Dermis microvascular lymphatic vessel endothelial cell (primary cell): ENCODE data around the gene PGLYRP1. TPM values are rescaled to one million over a fixed set of nuclear protein-coding genes. Genes with fewer than 3 reads are reported as not detected.
A peak's percentile ranks its signal among the peaks of the same experiment; 100 is the strongest.

Experiments
- DNase-seq, 2 donors: peaks; one replicate each; pipeline versions ENCODE4 v3.0.0 to v3.0.0-alpha.2; 2010; ENCODE audit warnings: low read depth in 2 of 2
- total RNA-seq: library from RNA; depleted of rRNA; stranded (reverse); fragments of >200 nt; gene quantifications from 2 replicates; pipeline ENCODE4 v1.2.1, GENCODE V29; 2014

Gene PGLYRP1
- not detected in 2 replicates for total RNA-seq

GRCh38 chr19:46022431-46023310 lies at the start of gene PGLYRP1:
TSS of gene PGLYRP1 (minus strand) at chr19:46023053. CDS start at chr19:46023021, 32 bp downstream.
- no peak for DNase-seq

- DNase-seq: peak in 1 of 2 donors; percentile 72
Measured at GRCh38 chr19:46069806-46070341, 47.0 kb upstream of the PGLYRP1 start.

- DNase-seq: peak in 1 of 2 donors; percentile 48
Measured at GRCh38 chr19:46068345-46069258, 45.7 kb upstream of the PGLYRP1 start.

DNA sequence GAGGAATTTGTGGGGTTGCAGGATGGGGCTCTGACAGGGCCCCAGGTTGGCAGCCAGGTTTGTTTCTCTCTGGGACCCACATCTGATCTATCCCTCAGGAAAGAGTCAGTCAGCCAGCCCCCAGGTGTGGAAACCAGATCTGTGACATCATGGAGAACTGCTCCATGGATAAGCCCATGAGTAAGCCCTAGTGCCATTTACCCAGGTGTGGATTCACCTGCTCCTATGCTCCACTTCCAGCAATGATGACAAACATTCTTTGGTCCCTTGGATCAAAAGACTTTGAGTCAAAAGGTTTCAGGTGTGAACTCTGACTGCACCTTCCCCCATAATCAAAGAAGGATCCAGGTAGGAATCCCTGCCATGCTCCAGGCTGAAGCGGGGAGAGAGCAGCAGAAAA lies 44.8 kb upstream of the PGLYRP1 start:
- no peak for DNase-seq

GRCh38 chr19:46066471-46066870 lies 43.6 kb upstream of the PGLYRP1 start:
- DNase-seq: no peak

GRCh38 chr19:46065486-46066071 lies 42.7 kb upstream of the PGLYRP1 start:
- DNase-seq: no peak

- no peak for DNase-seq
Measured at GRCh38 chr19:46063201-46063600, 40.3 kb upstream of the PGLYRP1 start.

- no peak for DNase-seq
Measured at GRCh38 chr19:46060012-46060411, 37.2 kb upstream of the PGLYRP1 start.

DNA sequence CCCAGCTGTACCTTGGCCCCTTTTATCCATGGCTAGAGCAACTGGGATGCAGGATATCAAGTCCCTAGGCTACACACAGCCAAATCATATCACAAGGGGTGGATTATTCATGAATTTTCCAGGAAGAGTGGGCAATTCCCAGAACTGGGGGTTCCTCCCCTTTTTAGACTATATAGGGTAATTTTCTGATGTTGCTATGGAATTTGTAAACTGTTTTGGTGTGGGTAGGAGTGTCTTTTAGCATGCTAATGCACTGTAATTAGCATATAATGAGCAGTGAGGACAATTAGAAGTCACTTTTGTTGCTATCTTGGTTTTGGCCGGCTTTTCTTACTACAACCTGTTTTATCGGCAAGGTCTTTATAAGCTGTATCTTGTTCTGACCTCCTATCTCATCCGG lies 35.9 kb upstream of the PGLYRP1 start:
- DNase-seq: no peak

- DNase-seq: peak; percentile 18 to 20
Measured at GRCh38 chr19:46056536-46056935, 33.7 kb upstream of the PGLYRP1 start.

- DNase-seq: no peak
Measured at GRCh38 chr19:46052896-46053295, 30.0 kb upstream of the PGLYRP1 start.

GRCh38 chr19:46049597-46049996 lies 26.7 kb upstream of the PGLYRP1 start:
- no peak for DNase-seq

DNA sequence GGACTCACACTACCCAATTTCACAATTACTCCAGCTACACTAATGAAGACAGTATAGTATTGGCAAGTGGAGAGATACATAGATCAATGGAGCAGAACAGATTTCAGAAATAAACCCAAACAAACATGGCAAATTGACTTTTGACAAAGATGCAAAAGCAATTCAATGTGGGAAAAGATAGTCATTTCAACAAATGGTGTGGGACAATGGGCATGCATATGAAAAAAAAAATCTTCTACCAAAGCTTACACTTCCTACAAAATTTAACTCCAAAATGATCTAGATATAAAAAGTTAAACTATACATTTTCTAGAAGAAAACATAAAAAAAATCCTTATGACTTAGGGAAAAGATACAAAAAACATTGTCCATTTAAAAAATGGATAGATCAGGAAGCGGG lies 20.7 kb upstream of the PGLYRP1 start:
- no peak for DNase-seq

- DNase-seq: no peak
Measured at GRCh38 chr19:46042252-46042883, 19.5 kb upstream of the PGLYRP1 start.

DNA sequence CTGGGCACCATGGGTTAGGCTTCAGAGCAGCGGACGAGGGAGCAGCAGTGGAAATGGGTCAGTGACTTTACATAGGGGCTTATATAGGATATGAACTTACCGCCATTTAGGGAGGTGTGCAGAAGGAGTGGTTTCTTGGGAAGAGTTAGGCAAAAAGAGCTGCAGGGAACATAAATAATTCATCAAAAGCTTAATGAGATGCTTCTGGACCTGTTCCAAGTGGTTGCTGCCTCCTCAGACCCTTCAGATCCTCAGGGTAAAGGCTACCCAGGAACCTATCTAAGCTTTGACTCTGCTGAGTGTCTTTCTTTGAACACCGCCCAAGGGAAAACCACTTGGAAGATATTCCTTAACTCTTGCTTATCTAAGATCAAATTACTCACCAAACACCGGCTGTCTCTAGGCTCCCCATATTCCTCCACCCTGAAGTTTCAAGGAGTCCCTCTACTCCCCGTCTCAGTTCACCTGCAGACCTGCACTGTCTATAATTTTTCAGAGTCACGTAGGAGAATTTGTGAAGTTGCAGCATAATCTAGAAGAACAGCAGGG lies 18.2 kb upstream of the PGLYRP1 start, which contains the start of gene IGFL4:
Gene IGFL4, minus strand, starts transcription at position 51 of the 549 bp plus-strand sequence. Its CDS starts 40 bp downstream, at position 11.
- no peak for DNase-seq

DNA sequence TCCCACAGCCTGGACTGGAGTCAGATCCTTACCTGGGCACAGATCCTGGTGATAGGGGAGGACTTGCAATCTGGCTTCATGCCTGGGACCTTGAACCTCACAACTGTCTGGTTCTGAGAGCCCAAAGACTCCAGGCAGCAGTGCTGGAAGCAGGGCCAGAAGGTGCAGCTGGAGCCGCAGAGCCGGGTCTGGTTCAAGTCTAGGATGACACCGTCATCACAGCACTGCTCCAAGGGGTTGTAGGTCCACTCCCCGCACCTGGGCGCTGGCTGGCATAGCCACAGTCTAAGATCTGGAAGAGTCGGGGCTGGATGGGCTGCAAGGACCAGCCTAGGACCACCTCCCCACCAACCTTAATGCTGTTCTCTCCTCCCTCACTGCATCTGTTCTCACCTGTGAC lies 17.3 kb upstream of the PGLYRP1 start:
- DNase-seq: no peak

GRCh38 chr19:46036744-46037128 lies 13.9 kb upstream of the PGLYRP1 start:
- no peak for DNase-seq

GRCh38 chr19:46035986-46036743 lies 13.3 kb upstream of the PGLYRP1 start:
- DNase-seq: no peak

DNA sequence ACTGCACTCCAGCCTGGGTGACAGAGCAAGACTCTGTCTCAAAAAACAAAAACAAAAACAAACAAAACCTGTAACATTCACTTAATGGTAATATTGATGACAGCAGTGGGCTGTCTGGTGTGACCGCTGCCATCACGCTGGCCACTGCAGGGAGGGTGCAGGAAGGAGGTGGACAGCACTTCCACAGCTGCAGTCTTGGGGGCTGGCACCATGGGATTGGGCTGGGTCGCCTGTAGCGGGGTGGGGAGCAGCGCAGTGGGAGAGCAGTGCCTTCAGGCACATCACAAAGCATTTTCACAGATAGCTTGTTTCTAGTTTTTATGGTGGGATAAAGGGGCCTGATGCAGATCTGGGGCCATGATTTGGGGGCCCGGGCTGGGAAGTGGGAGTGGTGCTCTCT lies 12.7 kb upstream of the PGLYRP1 start:
- no peak for DNase-seq

GRCh38 chr19:46033401-46033800 lies 10.5 kb upstream of the PGLYRP1 start:
- no peak for DNase-seq
